Naive thymus-derived CD4-positive, alpha-beta T cell (primary cell): ENCODE data around the gene B4GALNT3. TPM values are rescaled to one million over a fixed set of nuclear protein-coding genes. Genes with fewer than 3 reads are reported as not detected.

Experiments used
- ATAC-seq: fragments of 150-1000 bp; cut with Tn5 transposase; 2 replicates; pipeline ENCODE4 v1.10.0; 2021; ENCODE audit warnings: mild to moderate bottlenecking, moderate library complexity
- CTCF ChIA-PET: fragments of 350-600 bp; sonication (Branson Sonifier 250); formaldehyde crosslinking; loops from one replicate; lab custom pipeline; 2021; ENCODE audit warnings: antibody characterized with exemption; lab: Charles Lee
- POLR2A ChIA-PET: fragments of 350-600 bp; sonication (Branson Sonifier 250); formaldehyde crosslinking; loops from one replicate; lab custom pipeline; 2021; ENCODE audit warnings: antibody characterized with exemption, inconsistent platforms; lab: Charles Lee
- DNase-seq, 9 donors: peaks; one replicate each; pipeline versions ENCODE4 v3.0.0 to v3.0.0-alpha.2; 2020 to 2022; ENCODE audit warnings: mixed read lengths in 1 of 9
- H3K27ac ChIP-seq: one replicate; pipeline ENCODE4 v1.7.0; 2013; ENCODE audit warnings: mild to moderate bottlenecking, low read depth, low read length, moderate library complexity
- H3K27me3 ChIP-seq, 2 donors: one replicate each; pipeline ENCODE4 v1.7.0; 2013; ENCODE audit warnings: low read length in 2 of 2, mild to moderate bottlenecking in 2 of 2, moderate library complexity in 2 of 2; ENCODE audit not compliant: control insufficient read depth in 2 of 2, insufficient read depth in 2 of 2
- H3K36me3 ChIP-seq, 3 experiments: 1 replicate in 2 of 3; 2 replicates in 1 of 3; pipeline ENCODE4 v1.7.0; 2013; ENCODE audit warnings: low read length in 3 of 3, mild to moderate bottlenecking in 3 of 3, moderate library complexity in 1 of 3; ENCODE audit not compliant: insufficient read depth in 3 of 3, control insufficient read depth in 2 of 3
- H3K4me1 ChIP-seq, 2 donors: one replicate each; pipeline ENCODE4 v1.7.0; 2013; ENCODE audit warnings: low read length in 2 of 2, mild to moderate bottlenecking in 2 of 2, moderate library complexity in 1 of 2; ENCODE audit not compliant: control insufficient read depth in 2 of 2, insufficient read depth in 2 of 2
- H3K4me3 ChIP-seq: 2 replicates; pipeline ENCODE4 v1.7.0; 2013; ENCODE audit warnings: mild to moderate bottlenecking, low read length
- H3K9me3 ChIP-seq, 3 experiments: 1 replicate in 2 of 3; 2 replicates in 1 of 3; pipeline ENCODE4 v1.7.0; 2013; ENCODE audit warnings: low read length in 3 of 3; ENCODE audit not compliant: control insufficient read depth in 2 of 3
- H3K27ac Mint-ChIP-seq, 9 donors: one replicate each; pipeline ENCODE4 v1.8.0; 2020 to 2022; ENCODE audit warnings: mixed read lengths in 9 of 9, mild to moderate bottlenecking in 8 of 9, moderate library complexity in 5 of 9, inconsistent platforms in 2 of 9
- H3K27me3 Mint-ChIP-seq, 5 donors: one replicate each; pipeline ENCODE4 v1.8.0; 2021 to 2022; ENCODE audit warnings: mixed read lengths in 5 of 5, mild to moderate bottlenecking in 1 of 5
- H3K36me3 Mint-ChIP-seq, 5 donors: one replicate each; pipeline ENCODE4 v1.8.0; 2020 to 2022; ENCODE audit warnings: mixed read lengths in 5 of 5, mild to moderate bottlenecking in 3 of 5, inconsistent platforms in 1 of 5
- H3K4me1 Mint-ChIP-seq, 7 donors: one replicate each; pipeline ENCODE4 v1.8.0; 2020 to 2022; ENCODE audit warnings: mixed read lengths in 7 of 7, mild to moderate bottlenecking in 3 of 7, inconsistent platforms in 1 of 7
- H3K4me3 Mint-ChIP-seq, 10 donors: one replicate each; pipeline ENCODE4 v1.8.0; 2020 to 2022; ENCODE audit warnings: mild to moderate bottlenecking in 10 of 10, mixed read lengths in 10 of 10, moderate library complexity in 6 of 10, inconsistent platforms in 2 of 10
- H3K9me3 Mint-ChIP-seq, 11 donors: one replicate each; pipeline ENCODE4 v1.8.0; 2020 to 2022; ENCODE audit warnings: mixed read lengths in 11 of 11, mild to moderate bottlenecking in 4 of 11, inconsistent platforms in 1 of 11, moderate library complexity in 1 of 11
- intact Hi-C, 2 donors: fragments of 100-400 bp; cut with micrococcal nuclease; formaldehyde crosslinking; loops; one replicate each; pipeline ENCODE4 v1.15.1; 2023
- polyA plus RNA-seq, 2 donors: library from polyadenylated mRNA; unstranded; fragments of 300-500 nt; fragmentation: Illumina TruSeq; gene quantifications; one replicate each; pipeline ENCODE4 v1.2.3, GENCODE V29; 2021
- total RNA-seq, 6 experiments: library from RNA in 5 of 6; stranded (reverse) in 5 of 6; gene quantifications; 1 replicate in 5 of 6; 2 replicates in 1 of 6; pipeline ENCODE4 v1.2.3 and lab custom pipeline; 2021 to 2026

B4GALNT3 gene
- total and polyA plus RNA-seq, 7 experiments from 2014 or later, result 0.21 to 12.2 (median 1.3) TPM

GRCh38 chr12:553216-554000 lies 93.7 kb downstream of the B4GALNT3 start:
- Histone ChIP-seq H3K27ac (no peak overlapping the region), H3K9me3 (no peaks in the 10 kb centered on the region), H3K36me3 (no peaks in the 10 kb centered on the region), H3K27me3 (no peaks in the 10 kb centered on the region), H3K4me3 (peak overlapping the region; percentile 34), H3K4me1 (peaks cover 10 to 32% of the 10 kb centered on the region in 2 donors)
- no peaks in the 10 kb centered on the region for H3K27me3 Mint-ChIP-seq
- H3K4me3 Mint-ChIP-seq, result peak overlapping the region; percentile 29 to 96 (median 78)
- POLR2A ChIA-PET, result no interaction called here
- peaks cover 40 to 75% (median 58%) of the 10 kb centered on the region in 7 donors for H3K4me1 Mint-ChIP-seq
- H3K9me3 Mint-ChIP-seq, result no peaks in the 10 kb centered on the region
- peak in 7 of 9 donors; percentile 26 to 68 (median 58) for DNase-seq
- CTCF ChIA-PET, result interaction anchor here (1.0 to 1.3 kb wide), 2 partner anchors 16 to 112 kb away, joined by 3 to 6 read pairs; no protein-coding TSS in a partner anchor
- peaks cover 0 to 19% (median 0%) of the 10 kb centered on the region in 5 donors for H3K36me3 Mint-ChIP-seq
- H3K27ac Mint-ChIP-seq, result peak overlapping the region; percentile 17 to 95 (median 86)
- intact Hi-C loops, result no loop called here
- ATAC-seq, result peak; percentile 71

DNA sequence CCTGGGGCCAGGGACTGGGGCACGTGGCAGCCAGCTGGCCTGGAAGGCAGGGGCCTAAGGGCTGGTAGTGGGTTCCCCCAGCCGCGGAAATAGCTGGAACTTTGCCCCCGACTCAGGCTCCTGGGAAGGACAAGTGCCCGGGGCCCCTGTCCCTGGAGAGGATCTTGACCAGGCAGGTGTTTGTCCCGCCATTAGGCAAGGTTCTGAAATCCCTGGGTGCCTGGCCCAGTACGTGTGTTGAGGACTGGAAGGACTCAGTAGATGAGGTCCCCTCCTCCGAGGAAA lies 94.2 kb downstream of the B4GALNT3 start:
- ATAC-seq (no peak), DNase-seq (no peak)
- peaks cover 10 to 32% of the 10 kb centered on the region in 2 donors for H3K4me1 ChIP-seq
- Mint-ChIP-seq H3K36me3 (peaks cover 0 to 22% (median 0%) of the 10 kb centered on the region in 5 donors), H3K9me3 (no peaks in the 10 kb centered on the region), H3K27ac (peak overlapping the region in 6 of 9 donors; percentile 70 to 95 (median 90)), H3K4me1 (peaks cover 40 to 74% (median 57%) of the 10 kb centered on the region in 7 donors), H3K27me3 (no peaks in the 10 kb centered on the region), H3K4me3 (peak overlapping the region in 8 of 10 donors; percentile 60 to 96 (median 82))
- peak overlapping the region; percentile 34 for H3K4me3 ChIP-seq
- no peak overlapping the region for H3K27ac ChIP-seq
- H3K36me3 ChIP-seq, result no peaks in the 10 kb centered on the region
- H3K9me3 ChIP-seq, result no peaks in the 10 kb centered on the region
- ChIA-PET POLR2A (no interaction called here), CTCF (interaction anchor here (1.0 to 1.3 kb wide), 2 partner anchors 16 to 112 kb away, joined by 3 to 6 read pairs; no protein-coding TSS in a partner anchor)
- no peaks in the 10 kb centered on the region for H3K27me3 ChIP-seq
- intact Hi-C loops, result no loop called here

- Mint-ChIP-seq H3K9me3 (no peaks in the 10 kb centered on the region), H3K27ac (no peak overlapping the region), H3K4me3 (no peak overlapping the region), H3K27me3 (no peaks in the 10 kb centered on the region), H3K36me3 (peaks cover 0 to 34% (median 0%) of the 10 kb centered on the region in 5 donors), H3K4me1 (peaks cover 48 to 74% (median 61%) of the 10 kb centered on the region in 7 donors)
- DNase-seq, result no peak
- ATAC-seq, result no peak
- no peaks in the 10 kb centered on the region for H3K27me3 ChIP-seq
- ChIA-PET CTCF (interaction anchor here (0.8 kb wide), 1 partner anchor 10 kb away, joined by 3 read pairs; no protein-coding TSS in a partner anchor), POLR2A (interaction anchor here (0.6 kb wide), 1 partner anchor 86 kb away, joined by 3 read pairs; no protein-coding TSS in a partner anchor)
- no peak overlapping the region for H3K27ac ChIP-seq
- H3K4me1 ChIP-seq, result peaks cover 10 to 42% of the 10 kb centered on the region in 2 donors
- H3K9me3 ChIP-seq, result no peaks in the 10 kb centered on the region
- no peak overlapping the region for H3K4me3 ChIP-seq
- intact Hi-C loops, result no loop called here
- no peaks in the 10 kb centered on the region for H3K36me3 ChIP-seq
Observed at GRCh38 chr12:556498-556897, 96.8 kb downstream of the B4GALNT3 start.

DNA sequence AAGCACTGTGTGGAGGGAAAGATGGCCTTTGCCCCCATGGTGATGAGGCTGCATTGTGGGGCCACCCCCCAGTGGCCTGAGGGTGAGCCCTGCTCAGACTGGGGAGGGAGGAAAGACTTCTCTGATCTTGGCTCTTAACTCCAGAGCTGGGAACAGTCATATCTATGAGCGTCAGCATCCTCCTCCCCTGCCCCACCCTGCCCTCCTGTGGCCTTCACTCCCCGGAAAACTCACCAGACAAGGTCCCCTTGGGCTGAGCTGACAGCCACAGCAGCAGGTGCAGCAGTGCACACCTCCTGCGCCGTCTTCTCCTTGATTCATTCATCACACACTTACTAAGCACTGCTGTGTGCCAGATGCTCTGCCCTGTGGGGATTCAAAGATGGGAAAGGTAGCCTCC lies 98.8 kb downstream of the B4GALNT3 start:
- no peaks in the 10 kb centered on the region for H3K27me3 Mint-ChIP-seq
- H3K4me1 ChIP-seq, result peaks cover 23 to 39% of the 10 kb centered on the region in 2 donors
- H3K27me3 ChIP-seq, result no peaks in the 10 kb centered on the region
- no peak overlapping the region for H3K4me3 Mint-ChIP-seq
- ChIA-PET POLR2A (interaction anchor here (1.3 kb wide), 2 partner anchors 104 to 169 kb away, joined by 3 to 4 read pairs; partner anchors contain the start of gene KDM5A), CTCF (interaction anchor here (0.9 to 2.3 kb wide), 3 partner anchors 11 to 104 kb away, joined by 4 to 7 read pairs (median 6); no protein-coding TSS in a partner anchor)
- peak overlapping the region in 1 of 9 donors; percentile 16 for H3K27ac Mint-ChIP-seq
- no peak overlapping the region for H3K27ac ChIP-seq
- H3K36me3 Mint-ChIP-seq, result peaks cover 0 to 38% (median 0%) of the 10 kb centered on the region in 5 donors
- no peak overlapping the region for H3K4me3 ChIP-seq
- no peaks in the 10 kb centered on the region for H3K9me3 ChIP-seq
- ATAC-seq (no peak), DNase-seq (no peak)
- peaks cover 40 to 74% (median 59%) of the 10 kb centered on the region in 7 donors for H3K4me1 Mint-ChIP-seq
- no peaks in the 10 kb centered on the region for H3K36me3 ChIP-seq
- intact Hi-C loops, result no loop called here
- no peaks in the 10 kb centered on the region for H3K9me3 Mint-ChIP-seq

DNA sequence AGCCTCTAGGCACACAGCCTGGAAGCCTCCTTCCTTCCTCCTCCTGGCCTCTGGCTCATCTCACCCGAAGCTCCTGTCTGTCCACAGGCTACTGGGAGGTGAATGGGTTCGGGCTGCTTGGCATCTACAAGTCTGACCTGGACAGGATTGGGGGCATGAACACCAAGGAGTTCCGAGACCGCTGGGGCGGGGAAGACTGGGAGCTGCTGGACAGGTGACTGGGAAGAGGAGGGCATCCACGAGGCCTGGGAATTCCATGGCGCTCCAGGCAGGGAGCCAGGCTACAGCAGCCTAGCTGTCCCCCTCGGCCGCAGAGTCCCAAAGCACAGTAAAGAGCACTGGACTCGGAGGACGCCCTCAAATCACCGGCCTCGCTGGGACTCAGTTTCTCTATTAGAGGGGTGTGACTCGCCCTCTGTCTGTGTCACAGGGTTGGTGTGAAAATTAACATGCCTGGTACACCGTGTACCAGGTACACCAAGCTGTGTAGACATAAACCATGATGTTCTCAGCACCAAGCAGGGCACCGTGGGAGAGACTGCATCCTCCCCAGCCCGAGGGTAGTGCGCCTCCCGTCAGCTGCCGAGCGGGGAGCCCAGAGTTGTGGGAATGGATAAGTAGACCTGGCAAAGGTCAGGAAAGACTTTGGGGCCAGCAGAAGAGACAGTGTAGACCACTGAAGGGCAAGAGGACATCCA lies 99.6 kb downstream of the B4GALNT3 start:
- peak overlapping the region in 5 of 9 donors; percentile 47 to 96 (median 93) for H3K27ac Mint-ChIP-seq
- H3K9me3 Mint-ChIP-seq, result no peaks in the 10 kb centered on the region
- peaks cover 43 to 75% (median 60%) of the 10 kb centered on the region in 7 donors for H3K4me1 Mint-ChIP-seq
- peaks cover 25 to 39% of the 10 kb centered on the region in 2 donors for H3K4me1 ChIP-seq
- H3K4me3 ChIP-seq, result no peak overlapping the region
- DNase-seq (no peak), ATAC-seq (no peak)
- ChIA-PET CTCF (interaction anchor here (1.4 to 2.3 kb wide), 2 partner anchors 10 to 12 kb away, joined by 6 to 7 read pairs; no protein-coding TSS in a partner anchor), POLR2A (interaction anchor here (1.3 to 1.4 kb wide), 3 partner anchors 9 to 170 kb away, joined by 3 to 4 read pairs (median 4); partner anchors contain the start of gene KDM5A)
- H3K27me3 Mint-ChIP-seq, result no peaks in the 10 kb centered on the region
- H3K36me3 ChIP-seq, result no peaks in the 10 kb centered on the region
- H3K4me3 Mint-ChIP-seq, result peak overlapping the region in 5 of 10 donors; percentile 27 to 71 (median 43)
- H3K9me3 ChIP-seq, result no peaks in the 10 kb centered on the region
- H3K27ac ChIP-seq, result no peak overlapping the region
- H3K36me3 Mint-ChIP-seq, result peaks cover 0 to 40% (median 2%) of the 10 kb centered on the region in 5 donors
- no peaks in the 10 kb centered on the region for H3K27me3 ChIP-seq
- intact Hi-C loops, result no loop called here

DNA sequence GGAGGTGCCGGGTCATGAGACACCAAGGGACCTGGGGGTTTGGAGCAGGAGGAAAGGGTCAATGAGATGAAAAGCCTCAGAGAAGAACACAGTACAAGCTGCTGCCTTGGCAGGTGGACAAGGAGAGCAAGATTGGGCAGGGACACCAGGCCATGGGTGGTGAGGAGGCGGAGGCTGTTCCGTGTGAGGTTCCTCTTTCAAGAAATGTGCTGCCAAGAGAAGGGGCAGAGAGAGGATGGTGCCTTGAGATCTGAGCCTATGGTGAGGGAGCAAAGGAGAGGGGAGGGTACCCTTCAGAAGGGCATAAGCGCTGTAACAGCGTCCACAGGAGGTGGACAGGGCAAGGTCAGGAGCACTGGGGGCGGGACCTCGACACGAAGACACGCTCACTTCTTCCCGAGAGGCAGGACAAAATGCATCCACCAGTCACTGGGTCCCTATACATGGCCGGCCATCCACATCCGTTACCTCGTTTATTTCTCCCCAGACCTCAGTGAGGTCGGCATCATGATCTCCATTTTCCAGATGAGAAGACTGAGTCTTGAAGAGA lies 100.2 kb downstream of the B4GALNT3 start:
- no peaks in the 10 kb centered on the region for H3K9me3 Mint-ChIP-seq
- peaks cover 32 to 45% of the 10 kb centered on the region in 2 donors for H3K4me1 ChIP-seq

More for the DNA sequence above, 100.2 kb downstream of the B4GALNT3 start:
- ChIA-PET CTCF (interaction anchor here (1.4 kb wide), 1 partner anchor 13 kb away, joined by 6 read pairs; no protein-coding TSS in a partner anchor), POLR2A (interaction anchor here (1.1 to 1.4 kb wide), 3 partner anchors 9 to 192 kb away, joined by 3 to 4 read pairs (median 3); no protein-coding TSS in a partner anchor)
- no peaks in the 10 kb centered on the region for H3K27me3 Mint-ChIP-seq
- ATAC-seq (no peak), DNase-seq (no peak)
- Histone ChIP-seq H3K4me3 (no peak overlapping the region), H3K27ac (no peak overlapping the region), H3K27me3 (no peaks in the 10 kb centered on the region), H3K36me3 (no peaks in the 10 kb centered on the region), H3K9me3 (no peaks in the 10 kb centered on the region)
- H3K4me1 Mint-ChIP-seq, result peaks cover 47 to 80% (median 66%) of the 10 kb centered on the region in 7 donors
- H3K36me3 Mint-ChIP-seq, result peaks cover 0 to 42% (median 5%) of the 10 kb centered on the region in 5 donors
- peak overlapping the region in 7 of 10 donors; percentile 21 to 71 (median 39) for H3K4me3 Mint-ChIP-seq
- H3K27ac Mint-ChIP-seq, result peak overlapping the region in 7 of 9 donors; percentile 47 to 96 (median 90)
- intact Hi-C loops, result loop anchor here in 1 of 2 donors (5.0 kb wide), 1 partner anchor 432 kb away; the partner anchor contains the start of gene ERC1
